HepG2 (cell line): ENCODE data around the gene SV2A. TPM values are rescaled to one million over a fixed set of nuclear protein-coding genes. Genes with fewer than 3 reads are reported as not detected.

ENCODE experiments used
- AGO1 ChIP-seq: fragments of 200-400 bp; formaldehyde crosslinking; IDR thresholded peaks from 2 replicates; pipeline ENCODE4 v1.6.1; 2017; ENCODE audit warnings: mild to moderate bottlenecking, low read depth, low read length, moderate library complexity; ENCODE audit not compliant: poor library complexity, severe bottlenecking
- CCDC6 ChIP-seq: sonication (generic); formaldehyde crosslinking; IDR thresholded peaks from 2 replicates; pipeline ENCODE4 v1.8.1; 2022; ENCODE audit warnings: mild to moderate bottlenecking, missing genetic modification reagents, moderate library complexity
- CHCHD3 ChIP-seq: sonication (generic); formaldehyde crosslinking; IDR thresholded peaks from 2 replicates; pipeline ENCODE4 v1.8.0; 2022; ENCODE audit warnings: mild to moderate bottlenecking, missing genetic modification reagents, moderate library complexity
- DRAP1 ChIP-seq: IDR thresholded peaks from 2 replicates; pipeline ENCODE4 v1.6.1; 2016; ENCODE audit warnings: missing genetic modification reagents, missing compliant biosample characterization
- ERF ChIP-seq: IDR thresholded peaks from 2 replicates; pipeline ENCODE4 v1.6.1; 2018; ENCODE audit warnings: missing biosample characterization, missing genetic modification reagents
- GABPB1 ChIP-seq: IDR thresholded peaks from 2 replicates; pipeline ENCODE4 v1.6.1; 2016; ENCODE audit warnings: mild to moderate bottlenecking, missing genetic modification reagents, moderate library complexity, missing compliant biosample characterization
- HES4 ChIP-seq: sonication (generic); formaldehyde crosslinking; IDR thresholded peaks from 2 replicates; pipeline ENCODE4 v1.9.0; 2021; ENCODE audit warnings: mild to moderate bottlenecking, missing genetic modification reagents, borderline replicate concordance
- HNF4A ChIP-seq: sonication (generic); formaldehyde crosslinking; IDR thresholded peaks from 2 replicates; pipeline ENCODE4 v1.4.0; 2020; ENCODE audit warnings: missing genetic modification reagents
- HOXA5 ChIP-seq: sonication (generic); formaldehyde crosslinking; IDR thresholded peaks from 2 replicates; pipeline ENCODE4 v1.4.0; 2020; ENCODE audit warnings: missing genetic modification reagents
- JUN ChIP-seq: sonication (generic); formaldehyde crosslinking; IDR thresholded peaks from 2 replicates; pipeline ENCODE4 v1.4.0; 2020; ENCODE audit warnings: mild to moderate bottlenecking, missing genetic modification reagents
- ZBTB7B ChIP-seq: sonication (generic); formaldehyde crosslinking; IDR thresholded peaks from 2 replicates; pipeline ENCODE4 v1.4.0; 2020; ENCODE audit warnings: missing genetic modification reagents
- ZFP82 ChIP-seq: sonication (generic); formaldehyde crosslinking; IDR thresholded peaks from 2 replicates; pipeline ENCODE4 v1.5.1; 2020; ENCODE audit warnings: mild to moderate bottlenecking, missing genetic modification reagents, borderline replicate concordance
- ZIK1 ChIP-seq: sonication (generic); formaldehyde crosslinking; IDR thresholded peaks from 2 replicates; pipeline ENCODE4 v1.5.0; 2020; ENCODE audit warnings: mild to moderate bottlenecking, low read depth, missing genetic modification reagents, borderline replicate concordance
- ZNF343 ChIP-seq: sonication (generic); formaldehyde crosslinking; IDR thresholded peaks from 2 replicates; pipeline ENCODE4 v1.4.0; 2020; ENCODE audit warnings: mild to moderate bottlenecking, missing genetic modification reagents
- ZNF431 ChIP-seq: sonication (generic); formaldehyde crosslinking; IDR thresholded peaks from 2 replicates; pipeline ENCODE4 v1.9.0; 2022; ENCODE audit warnings: missing genetic modification reagents, low read depth, mild to moderate bottlenecking, borderline replicate concordance
- polyA plus RNA-seq, 8 experiments: library from polyadenylated mRNA; depleted of rRNA in 3 of 8; stranded (reverse) in 7 of 8; unstranded in 1 of 8; fragments of >200 nt; fragmentation: Illumina TruSeq in 4 of 8; extraction: Trizol in 4 of 8; gene quantifications; 2 replicates each; pipeline versions ENCODE4 v1.2.1 to v1.2.3, GENCODE V29; 2011 to 2016; ENCODE audit warnings: low read depth in 4 of 8, missing spikeins in 1 of 8, mixed read lengths in 1 of 8; ENCODE audit not compliant: insufficient read depth in 1 of 8
- total RNA-seq, 5 experiments: library from RNA; depleted of rRNA; stranded (reverse); fragments of >200 nt; fragmentation: Illumina TruSeq; extraction: Trizol; gene quantifications; 2 replicates each; pipeline ENCODE4 v1.2.3, GENCODE V29; 2016; ENCODE audit warnings: low read depth in 1 of 5

SV2A gene
- total and polyA plus RNA-seq, 2 of the 13 experiments (the other 11 are each of a cell fraction or from before 2014, with no cell fraction given): 0.84 to 1.9 TPM

GRCh38 chr1:149886396-149887195, 31.0 kb downstream of the SV2A start (continued):
- TF ChIP-seq ZBTB7B (CRISPR knock-in tag): peak; percentile 69; the same call in 1 of the 2 replicates
- TF ChIP-seq DRAP1 (CRISPR knock-in tag): peak; percentile 98
- no peak for TF ChIP-seq CHCHD3 (CRISPR knock-in tag)
- TF ChIP-seq GABPB1 (CRISPR knock-in tag): peak; percentile 52; the same call in 1 of the 2 replicates
- no peak for TF ChIP-seq AGO1
- peak; percentile 28; the same call in 1 of the 2 replicates for TF ChIP-seq ERF (CRISPR knock-in tag)
- TF ChIP-seq CCDC6 (CRISPR knock-in tag): peak; percentile 69; the same call in 1 of the 2 replicates
- no peak for TF ChIP-seq ZIK1
- TF ChIP-seq HNF4A: peak; percentile 21; the same call in 1 of the 2 replicates
- TF ChIP-seq JUN (CRISPR knock-in tag): no peak
- 0 out of 2 replicates have a peak, but pooled peaks have one; percentile 13 for TF ChIP-seq ZNF343 (CRISPR knock-in tag)
- TF ChIP-seq HOXA5 (CRISPR knock-in tag): peak; percentile 74
- no peak for TF ChIP-seq ZFP82 (CRISPR knock-in tag)
- no peak for TF ChIP-seq HES4 (CRISPR knock-in tag)
- 0 out of 2 replicates have a peak, but pooled peaks have one; percentile 37 for TF ChIP-seq ZNF431 (CRISPR knock-in tag)
